ENCODE results near the gene NDUFC1. TPM values are rescaled to one million over a fixed set of nuclear protein-coding genes. Genes with fewer than 3 reads are reported as not detected.

Gene NDUFC1
- total RNA-seq, 1 experiment from 2014 or later, result 56.5 TPM

DNA sequence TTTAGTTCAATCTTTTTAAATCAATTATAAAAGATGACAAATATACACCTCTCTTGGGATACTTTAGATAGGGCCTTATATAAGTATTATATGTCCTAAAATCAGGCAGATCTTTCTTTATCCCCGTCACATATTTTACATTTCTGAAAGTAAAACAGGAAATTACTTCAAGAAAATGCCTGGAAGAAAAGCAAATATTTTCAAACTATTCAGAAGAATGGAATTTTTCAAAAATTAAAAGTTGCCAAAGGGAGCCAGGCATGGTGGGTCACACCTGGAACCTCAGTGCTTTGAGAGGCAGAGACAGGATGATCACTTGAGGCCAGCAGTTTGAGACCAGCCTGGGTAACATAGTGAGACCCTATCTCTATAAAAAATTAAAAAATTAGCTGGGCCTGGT is 56.7 kb downstream of the NDUFC1 start:
- CTCF ChIA-PET, result no interaction called here
- Histone ChIP-seq H3K9me3 (ENCODE audit: control insufficient read depth, insufficient read depth, low read depth, low read length) (no peaks in the 10 kb centered on the region), H3K36me3 (ENCODE audit: control insufficient read depth, insufficient read depth, low read length) (no peaks in the 10 kb centered on the region), H3K27me3 (ENCODE audit: control insufficient read depth, insufficient read depth, low read length) (no peaks in the 10 kb centered on the region), H3K4me1 (ENCODE audit: control insufficient read depth, insufficient read depth, low read length) (no peaks in the 10 kb centered on the region), H3K27ac (ENCODE audit: low read length) (no peak overlapping the region), H3K4me3 (ENCODE audit: low read depth in 2 of 2, low read length in 2 of 2) (no peak overlapping the region)
- no peak for TF ChIP-seq TCF7L2 (IDR thresholded peaks at IDR 0.05; ENCODE audit: low read depth, low read length)
- no peak for TF ChIP-seq SIN3A (IDR thresholded peaks at IDR 0.05; ENCODE audit: borderline replicate concordance, insufficient read depth, low read depth, low read length)
- TF ChIP-seq, protein P1, sequence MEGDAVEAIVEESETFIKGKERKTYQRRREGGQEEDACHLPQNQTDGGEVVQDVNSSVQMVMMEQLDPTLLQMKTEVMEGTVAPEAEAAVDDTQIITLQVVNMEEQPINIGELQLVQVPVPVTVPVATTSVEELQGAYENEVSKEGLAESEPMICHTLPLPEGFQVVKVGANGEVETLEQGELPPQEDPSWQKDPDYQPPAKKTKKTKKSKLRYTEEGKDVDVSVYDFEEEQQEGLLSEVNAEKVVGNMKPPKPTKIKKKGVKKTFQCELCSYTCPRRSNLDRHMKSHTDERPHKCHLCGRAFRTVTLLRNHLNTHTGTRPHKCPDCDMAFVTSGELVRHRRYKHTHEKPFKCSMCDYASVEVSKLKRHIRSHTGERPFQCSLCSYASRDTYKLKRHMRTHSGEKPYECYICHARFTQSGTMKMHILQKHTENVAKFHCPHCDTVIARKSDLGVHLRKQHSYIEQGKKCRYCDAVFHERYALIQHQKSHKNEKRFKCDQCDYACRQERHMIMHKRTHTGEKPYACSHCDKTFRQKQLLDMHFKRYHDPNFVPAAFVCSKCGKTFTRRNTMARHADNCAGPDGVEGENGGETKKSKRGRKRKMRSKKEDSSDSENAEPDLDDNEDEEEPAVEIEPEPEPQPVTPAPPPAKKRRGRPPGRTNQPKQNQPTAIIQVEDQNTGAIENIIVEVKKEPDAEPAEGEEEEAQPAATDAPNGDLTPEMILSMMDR (IDR thresholded peaks at IDR 0.05), result no peak
- TF ChIP-seq POLR2AphosphoS5 (IDR thresholded peaks at IDR 0.05; ENCODE audit: low read depth, low read length), result no peak
- TF ChIP-seq, protein P2, sequence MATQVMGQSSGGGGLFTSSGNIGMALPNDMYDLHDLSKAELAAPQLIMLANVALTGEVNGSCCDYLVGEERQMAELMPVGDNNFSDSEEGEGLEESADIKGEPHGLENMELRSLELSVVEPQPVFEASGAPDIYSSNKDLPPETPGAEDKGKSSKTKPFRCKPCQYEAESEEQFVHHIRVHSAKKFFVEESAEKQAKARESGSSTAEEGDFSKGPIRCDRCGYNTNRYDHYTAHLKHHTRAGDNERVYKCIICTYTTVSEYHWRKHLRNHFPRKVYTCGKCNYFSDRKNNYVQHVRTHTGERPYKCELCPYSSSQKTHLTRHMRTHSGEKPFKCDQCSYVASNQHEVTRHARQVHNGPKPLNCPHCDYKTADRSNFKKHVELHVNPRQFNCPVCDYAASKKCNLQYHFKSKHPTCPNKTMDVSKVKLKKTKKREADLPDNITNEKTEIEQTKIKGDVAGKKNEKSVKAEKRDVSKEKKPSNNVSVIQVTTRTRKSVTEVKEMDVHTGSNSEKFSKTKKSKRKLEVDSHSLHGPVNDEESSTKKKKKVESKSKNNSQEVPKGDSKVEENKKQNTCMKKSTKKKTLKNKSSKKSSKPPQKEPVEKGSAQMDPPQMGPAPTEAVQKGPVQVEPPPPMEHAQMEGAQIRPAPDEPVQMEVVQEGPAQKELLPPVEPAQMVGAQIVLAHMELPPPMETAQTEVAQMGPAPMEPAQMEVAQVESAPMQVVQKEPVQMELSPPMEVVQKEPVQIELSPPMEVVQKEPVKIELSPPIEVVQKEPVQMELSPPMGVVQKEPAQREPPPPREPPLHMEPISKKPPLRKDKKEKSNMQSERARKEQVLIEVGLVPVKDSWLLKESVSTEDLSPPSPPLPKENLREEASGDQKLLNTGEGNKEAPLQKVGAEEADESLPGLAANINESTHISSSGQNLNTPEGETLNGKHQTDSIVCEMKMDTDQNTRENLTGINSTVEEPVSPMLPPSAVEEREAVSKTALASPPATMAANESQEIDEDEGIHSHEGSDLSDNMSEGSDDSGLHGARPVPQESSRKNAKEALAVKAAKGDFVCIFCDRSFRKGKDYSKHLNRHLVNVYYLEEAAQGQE (IDR thresholded peaks at IDR 0.05; ENCODE audit: insufficient read depth in 1 of 2, low read depth in 2 of 2, low read length in 1 of 2), result no peak
- no peak for DNase-seq (ENCODE audit: low read depth, low spot score)
- ATAC-seq, result no peak
- BruUV-seq (replicated peaks), result no TSS peak
- POLR2A ChIA-PET, result no interaction called here
- in situ Hi-C loops (cut with HindIII; ENCODE audit: low pct_unique_long_range_greater_than_20kb, low sequenced_read_pairs) (no loop called here), intact Hi-C loops (cut with micrococcal nuclease; ENCODE audit: unreplicated experiment) (no loop called here)

DNA sequence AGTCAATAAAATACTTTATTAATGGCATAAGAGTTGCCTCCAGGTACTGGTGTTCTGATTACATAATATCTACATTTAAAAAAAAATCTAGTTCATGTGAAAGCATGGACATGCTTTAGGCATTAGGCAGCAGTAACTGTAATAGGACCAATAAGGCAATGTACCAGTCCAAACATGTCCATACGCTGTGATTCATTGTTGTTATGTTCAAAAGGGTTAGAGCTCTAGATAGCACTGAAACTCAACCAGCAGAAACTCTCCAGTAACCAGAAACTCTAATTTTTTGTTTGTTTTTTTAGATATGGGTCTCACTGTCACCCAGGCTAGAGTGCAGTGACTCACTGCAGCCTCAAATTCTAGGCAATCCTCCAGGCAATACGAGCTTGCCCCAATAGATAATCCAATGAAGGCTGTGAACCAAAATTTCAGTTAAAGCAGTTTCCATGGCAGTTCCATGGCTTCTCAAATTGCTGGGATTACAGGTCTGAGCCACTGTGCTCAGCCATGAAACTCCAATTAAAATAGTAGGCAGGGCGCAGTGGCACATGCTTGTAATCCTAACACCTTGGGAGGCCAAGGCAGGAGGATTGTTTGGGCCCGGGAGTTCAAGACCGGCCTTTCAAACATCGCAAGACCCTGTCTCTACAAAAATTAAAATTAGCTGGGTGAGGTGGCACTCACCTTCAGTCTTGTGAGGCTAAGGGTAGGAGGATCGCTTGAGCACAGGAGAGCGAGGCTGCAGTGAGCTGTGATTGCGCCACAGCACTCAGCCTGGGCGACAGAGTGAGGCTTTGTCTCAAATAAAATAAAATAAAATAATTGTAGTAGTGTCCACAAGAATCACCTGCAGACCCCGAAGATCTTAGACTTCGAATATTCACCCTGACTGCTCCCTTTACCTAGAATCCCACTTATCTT is 58.6 kb downstream of the NDUFC1 start:
- Histone ChIP-seq H3K4me1 (ENCODE audit: control insufficient read depth, insufficient read depth, low read length) (no peaks in the 10 kb centered on the region), H3K36me3 (ENCODE audit: control insufficient read depth, insufficient read depth, low read length) (no peaks in the 10 kb centered on the region), H3K9me3 (ENCODE audit: control insufficient read depth, insufficient read depth, low read depth, low read length) (peaks cover 3% of the 10 kb centered on the region; the same call in 1 of the 2 replicates), H3K27ac (ENCODE audit: low read length) (no peak overlapping the region), H3K4me3 (ENCODE audit: low read depth in 2 of 2, low read length in 2 of 2) (no peak overlapping the region), H3K27me3 (ENCODE audit: control insufficient read depth, insufficient read depth, low read length) (no peaks in the 10 kb centered on the region)
- ATAC-seq (peak; percentile 70; the same call in 1 of the 2 replicates), DNase-seq (ENCODE audit: low read depth, low spot score) (no peak)
- intact Hi-C loops (cut with micrococcal nuclease; ENCODE audit: unreplicated experiment) (no loop called here), in situ Hi-C loops (cut with HindIII; ENCODE audit: low pct_unique_long_range_greater_than_20kb, low sequenced_read_pairs) (no loop called here)
- ChIA-PET CTCF (no interaction called here), POLR2A (no interaction called here)
- TF ChIP-seq, protein P2 (IDR thresholded peaks at IDR 0.05; ENCODE audit: insufficient read depth in 1 of 2, low read depth in 2 of 2, low read length in 1 of 2), result no peak
- no peak for TF ChIP-seq SIN3A (IDR thresholded peaks at IDR 0.05; ENCODE audit: borderline replicate concordance, insufficient read depth, low read depth, low read length)
- no peak for TF ChIP-seq TCF7L2 (IDR thresholded peaks at IDR 0.05; ENCODE audit: low read depth, low read length)
- TF ChIP-seq, protein P1 (IDR thresholded peaks at IDR 0.05), result no peak
- TF ChIP-seq POLR2AphosphoS5 (IDR thresholded peaks at IDR 0.05; ENCODE audit: low read depth, low read length), result no peak
- no TSS peak for BruUV-seq (replicated peaks)

Measured in Panc1 (cell line).